Ovary (tissue), 9 donors: ENCODE results near the gene CXADR. TPM values are rescaled to one million over a fixed set of nuclear protein-coding genes. Genes with fewer than 3 reads are reported as not detected.
A peak's percentile ranks its signal among the peaks of the same experiment; 100 is the strongest.

Experiments
- DNase-seq, 5 donors: peaks; one replicate each; pipeline ENCODE4 v3.0.0-alpha.2; 2019 to 2020
- H3K27ac ChIP-seq, 2 donors: fragments of 200-600 bp; one replicate each; pipeline versions ENCODE4 v1.5.1 to v1.8.0; 2019 to 2022
- H3K27me3 ChIP-seq: fragments of 200-600 bp; one replicate; pipeline ENCODE4 v1.8.0; 2022
- H3K36me3 ChIP-seq: fragments of 200-600 bp; sonication (generic); one replicate; pipeline ENCODE4 v1.5.1; 2019
- H3K4me1 ChIP-seq: one replicate; pipeline ENCODE4 v1.8.1; 2013; ENCODE audit warnings: mild to moderate bottlenecking, moderate library complexity; ENCODE audit not compliant: insufficient read depth
- H3K4me3 ChIP-seq: fragments of 200-600 bp; sonication (generic); one replicate; pipeline ENCODE4 v1.5.1; 2017
- H3K9me3 ChIP-seq, 2 donors: fragments of 200-600 bp in 1 of 2; sonication (generic) in 1 of 2; one replicate each; pipeline versions ENCODE4 v1.5.1 to v1.8.1; 2013 to 2019; ENCODE audit warnings: mild to moderate bottlenecking in 1 of 2, moderate library complexity in 1 of 2
- CTCF ChIP-seq, 3 donors: fragments of 450-650 bp in 2 of 3; fragments of 200-600 bp in 1 of 3; IDR thresholded peaks; one replicate each; pipeline versions ENCODE4 v1.5.1 to v1.8.0; 2016 to 2022; ENCODE audit warnings: antibody characterized with exemption in 3 of 3, mild to moderate bottlenecking in 1 of 3
- EP300 ChIP-seq: sonication (generic); formaldehyde crosslinking; IDR thresholded peaks from one replicate; pipeline ENCODE4 v1.6.1; 2017; ENCODE audit warnings: antibody characterized with exemption
- POLR2A ChIP-seq: fragments of 450-650 bp; IDR thresholded peaks from one replicate; pipeline ENCODE4 v1.6.1; 2017; ENCODE audit warnings: antibody characterized with exemption, mild to moderate bottlenecking, moderate library complexity
- WGBS, 3 donors: extraction: QIAGEN DNeasy Blood & Tissue Kit in 1 of 3; methylation state at CpG; one replicate each; pipeline versions ENCODE4 v1.1.5 to v1.1.7; 2013 to 2017; 5-methylcytosine and 5-hydroxymethylcytosine counted together
- intact Hi-C, 4 donors: fragments of 100-400 bp; cut with DNase I; formaldehyde crosslinking; loops; one replicate each; pipeline versions ENCODE4 v1.11.0 to v1.15.1; 2022 to 2023
- polyA plus RNA-seq, 2 donors: library from polyadenylated mRNA; stranded (reverse); fragments of 200-250 nt in 1 of 2; fragments of 350-450 nt in 1 of 2; fragmentation: Illumina TruSeq in 1 of 2; extraction: RNeasy Lipid Tissue Mini Kit (QIAGEN cat#74804) in 1 of 2; gene quantifications; one replicate each; pipeline ENCODE4 v1.2.3, GENCODE V29; 2013 to 2014
- total RNA-seq, 7 donors: library from RNA; depleted of rRNA in 2 of 7; stranded (reverse); fragments of >200 nt in 2 of 7; fragmentation: NEBNext Ultra II Directional in 3 of 7; extraction: Animal tissue kit (Norgen Biotek cat#: 25700) in 3 of 7; gene quantifications; one replicate each; pipeline versions ENCODE4 v1.1.0 to v1.2.4, GENCODE V29; 2016 to 2023
- donor health status: DM: no; HTN: no; CAD: no; lungs with moderate emphysema.
- donor health status: DM: no; HTN: no; CAD: no.
- donor health status: Bipolar disorder and iron deficiency.
- donor health status: DM: yes; HTN: yes; CAD: no.
- donor health status: DM: no; HTN: no; CAD: no.
- donor health status: DM: yes; HTN: yes; CAD: no.

Gene CXADR
- total and polyA plus RNA-seq, 9 donors: 0.13 to 40.7 (median 1.4) TPM

GRCh38 chr21:17578876-17579275 lies 66.0 kb downstream of the CXADR start:
- intact Hi-C loops: loop anchor here in 1 of 4 donors (10.0 kb wide), 1 partner anchor 184 kb away; no protein-coding TSS in a partner anchor

GRCh38 chr21:17580319-17580718 lies 67.5 kb downstream of the CXADR start:
- no peak for TF ChIP-seq CTCF (IDR thresholded peaks at IDR 0.05)
- no peak for TF ChIP-seq POLR2A
- TF ChIP-seq EP300: no peak
- H3K9me3 ChIP-seq: no peaks in the 10 kb centered on the region
- H3K4me3 ChIP-seq: no peak overlapping the region
- no peak for DNase-seq
- H3K27ac ChIP-seq: no peak overlapping the region
- H3K27me3 ChIP-seq: no peaks in the 10 kb centered on the region
- no peaks in the 10 kb centered on the region for H3K36me3 ChIP-seq
- WGBS, 3 donors: 90 to 93% (median 91%) methylated on average over 8 of the region's 8 CpGs
- H3K4me1 ChIP-seq: no peaks in the 10 kb centered on the region
- intact Hi-C loops: loop anchor here in 1 of 4 donors (5.0 kb wide), 1 partner anchor 193 kb away; no protein-coding TSS in a partner anchor

More at GRCh38 chr21:17578876-17579275, 66.0 kb downstream of the CXADR start:
- DNase-seq: no peak
- Histone ChIP-seq H3K9me3 (no peaks in the 10 kb centered on the region), H3K36me3 (no peaks in the 10 kb centered on the region), H3K4me3 (no peak overlapping the region), H3K27me3 (no peaks in the 10 kb centered on the region), H3K4me1 (no peaks in the 10 kb centered on the region), H3K27ac (no peak overlapping the region)
- TF ChIP-seq EP300: no peak
- TF ChIP-seq POLR2A: no peak
- no peak for TF ChIP-seq CTCF (IDR thresholded peaks at IDR 0.05)
- 63 to 70% (median 67%) methylated on average over 2 of the region's 2 CpGs for WGBS, 3 donors

GRCh38 chr21:17583898-17584297 lies 71.1 kb downstream of the CXADR start:
- Histone ChIP-seq H3K9me3 (no peaks in the 10 kb centered on the region), H3K4me1 (no peaks in the 10 kb centered on the region), H3K27ac (no peak overlapping the region), H3K36me3 (no peaks in the 10 kb centered on the region), H3K4me3 (no peak overlapping the region), H3K27me3 (no peaks in the 10 kb centered on the region)
- intact Hi-C loops: loop anchor here in 1 of 4 donors (5.0 kb wide), 1 partner anchor 197 kb away; no protein-coding TSS in a partner anchor
- 85 to 88% (median 87%) methylated on average over 3 of the region's 3 CpGs for WGBS, 3 donors
- no peak for DNase-seq
- TF ChIP-seq CTCF (IDR thresholded peaks at IDR 0.05) (no peak), EP300 (no peak), POLR2A (no peak)

- intact Hi-C loops: no loop called here
- no peak overlapping the region for H3K27ac ChIP-seq
- no peaks in the 10 kb centered on the region for H3K27me3 ChIP-seq
- no peaks in the 10 kb centered on the region for H3K9me3 ChIP-seq
- no peaks in the 10 kb centered on the region for H3K36me3 ChIP-seq
- H3K4me3 ChIP-seq: no peak overlapping the region
- DNase-seq: no peak
- 0 to 4% (median 2%) methylated on average over 3 of the region's 3 CpGs for WGBS, 3 donors
- TF ChIP-seq CTCF (IDR thresholded peaks at IDR 0.05): peak; percentile 29 to 47 (median 39)
- TF ChIP-seq POLR2A: no peak
- no peaks in the 10 kb centered on the region for H3K4me1 ChIP-seq
These were observed 73.1 kb downstream of the CXADR start for GRCh38 chr21:17585875-17586450.
